Activated naive CD8-positive, alpha-beta T cell (primary cell): ENCODE results near the gene RPS6KL1.

Source experiments
- H3K27ac Mint-ChIP-seq: one replicate; pipeline ENCODE4 v1.8.0; 2021; ENCODE audit warnings: mixed read lengths
- H3K27me3 Mint-ChIP-seq: one replicate; pipeline ENCODE4 v1.8.0; 2021; ENCODE audit warnings: mixed read lengths
- H3K36me3 Mint-ChIP-seq: one replicate; pipeline ENCODE4 v1.8.0; 2021; ENCODE audit warnings: mixed read lengths
- H3K4me1 Mint-ChIP-seq: one replicate; pipeline ENCODE4 v1.8.0; 2021; ENCODE audit warnings: low read depth, mixed read lengths
- H3K4me3 Mint-ChIP-seq: one replicate; pipeline ENCODE4 v1.8.0; 2021; ENCODE audit warnings: mild to moderate bottlenecking, mixed read lengths
- H3K9me3 Mint-ChIP-seq: one replicate; pipeline ENCODE4 v1.8.0; 2021; ENCODE audit warnings: low read depth, mixed read lengths

The RPS6KL1 gene

DNA sequence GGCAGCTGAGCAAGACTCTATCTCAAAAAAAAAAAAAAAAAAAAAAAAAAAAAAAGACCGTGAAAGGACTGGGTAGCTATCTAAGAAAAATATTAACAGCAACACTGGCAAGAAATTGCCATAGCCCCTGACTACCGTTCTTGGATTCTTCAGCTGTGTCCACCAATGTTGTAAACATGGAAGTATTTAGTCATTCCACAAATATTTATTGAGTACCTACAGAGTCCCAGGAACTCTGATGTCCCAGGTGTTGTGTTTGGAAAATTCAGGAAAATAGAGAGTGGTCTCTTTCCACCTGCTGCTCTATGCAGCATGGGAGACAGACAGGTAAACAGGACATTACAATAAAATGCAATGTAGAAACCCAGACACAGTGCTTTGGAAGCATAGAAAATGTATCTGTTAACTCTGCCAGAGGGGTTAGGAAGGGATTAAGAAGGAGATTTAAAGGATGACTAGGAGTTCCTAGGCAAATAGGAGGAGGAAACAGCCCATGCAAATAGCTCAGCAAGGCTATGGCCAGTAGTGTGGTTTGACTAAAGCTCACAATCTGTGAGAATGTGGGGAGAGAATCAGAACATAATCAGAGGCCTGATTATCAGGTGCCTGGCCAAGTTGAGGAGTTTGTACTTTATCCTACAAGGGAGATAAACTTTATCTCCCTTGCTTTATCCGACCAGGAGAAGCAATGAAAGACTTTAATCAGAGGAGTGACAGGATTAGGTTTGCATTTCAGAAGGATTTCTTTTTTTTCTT lies 43.5 kb downstream of the RPS6KL1 start:
- Mint-ChIP-seq H3K9me3 (no peaks in the 10 kb centered on the region), H3K27ac (peak overlapping the region; percentile 84), H3K4me3 (peak overlapping the region; percentile 44), H3K4me1 (peaks cover 60% of the 10 kb centered on the region), H3K36me3 (no peaks in the 10 kb centered on the region), H3K27me3 (no peaks in the 10 kb centered on the region)

DNA sequence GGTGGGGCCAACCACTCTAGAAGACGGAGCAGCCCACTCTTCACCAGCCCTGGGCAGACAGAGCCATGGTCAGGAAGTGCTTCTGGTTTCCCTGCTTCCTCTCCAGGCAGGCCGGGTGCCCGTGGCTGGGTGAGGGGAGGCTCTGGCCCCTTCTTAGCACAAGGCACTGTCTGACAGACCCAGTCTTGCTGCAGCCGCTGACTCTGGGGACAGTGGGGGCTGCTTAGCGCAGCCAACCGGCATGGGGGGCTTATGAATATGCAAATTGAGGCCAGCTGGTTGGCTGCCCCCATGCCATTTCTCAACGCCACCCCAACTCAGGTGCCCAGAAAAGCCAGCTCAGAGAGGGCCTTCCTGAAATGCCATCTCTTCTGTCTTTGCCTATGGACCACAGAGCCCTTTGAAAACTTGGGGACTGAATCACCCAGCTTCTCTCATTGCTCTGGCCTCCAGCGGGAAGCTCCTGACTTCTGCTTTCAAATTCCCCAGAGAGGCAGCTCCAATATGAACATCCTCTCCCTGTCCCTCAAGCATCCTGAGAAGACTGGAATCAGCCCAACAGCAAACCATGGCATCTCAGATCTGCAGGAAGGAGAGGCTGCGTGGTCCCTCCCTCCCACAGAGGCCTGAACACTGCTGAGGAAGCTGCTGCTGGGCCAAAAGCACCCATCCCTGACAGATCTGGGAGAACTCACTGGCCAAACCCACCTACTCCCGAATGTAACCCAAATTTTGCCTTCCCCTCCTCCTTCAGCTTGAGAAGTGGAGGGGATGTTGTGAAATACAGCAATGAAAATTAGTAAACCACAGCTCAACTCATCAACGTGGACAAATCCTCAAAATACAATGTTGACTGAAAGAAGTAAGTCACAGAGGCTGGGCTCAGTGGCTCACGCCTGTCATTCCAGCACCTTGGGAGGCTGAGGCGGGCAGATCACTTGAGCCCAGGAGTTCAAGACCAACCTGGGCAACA lies 46.8 kb downstream of the RPS6KL1 start, which contains the start of gene PROX2:
Gene PROX2 (minus strand): TSS at position 205 of the 973 bp plus-strand sequence. CDS start 12,311 bp downstream, outside the sequence.
- Mint-ChIP-seq H3K27ac (peak within 1 kb of the TSS; percentile 85), H3K36me3 (no peaks in the 10 kb centered on the region), H3K9me3 (no peaks in the 10 kb centered on the region), H3K4me3 (peak within 1 kb of the TSS; percentile 64), H3K27me3 (no peaks in the 10 kb centered on the region), H3K4me1 (peaks cover 38% of the 10 kb centered on the region)

DNA sequence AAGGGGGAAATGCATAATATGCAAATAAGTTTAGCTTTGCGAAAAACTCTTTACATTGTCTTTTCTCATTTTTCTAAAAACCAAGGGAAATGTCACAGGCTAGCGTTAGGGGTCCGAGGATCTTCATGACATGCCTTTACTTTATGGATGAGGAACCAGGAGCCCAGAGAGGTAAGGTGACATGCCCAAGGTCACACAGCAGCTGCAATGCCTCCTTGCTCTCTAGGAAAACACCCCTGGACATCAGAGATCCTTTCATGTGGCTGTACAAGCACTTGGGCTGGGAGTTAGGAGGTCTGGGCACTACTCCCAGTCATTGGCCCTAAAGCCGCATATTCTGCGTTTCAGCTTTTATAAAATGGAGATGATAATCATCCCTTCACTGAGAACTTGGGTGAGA lies 47.9 kb downstream of the RPS6KL1 start:
- Mint-ChIP-seq H3K27ac (peak overlapping the region; percentile 85), H3K4me1 (peaks cover 30% of the 10 kb centered on the region), H3K36me3 (no peaks in the 10 kb centered on the region), H3K27me3 (no peaks in the 10 kb centered on the region), H3K4me3 (peak overlapping the region; percentile 64), H3K9me3 (no peaks in the 10 kb centered on the region)

DNA sequence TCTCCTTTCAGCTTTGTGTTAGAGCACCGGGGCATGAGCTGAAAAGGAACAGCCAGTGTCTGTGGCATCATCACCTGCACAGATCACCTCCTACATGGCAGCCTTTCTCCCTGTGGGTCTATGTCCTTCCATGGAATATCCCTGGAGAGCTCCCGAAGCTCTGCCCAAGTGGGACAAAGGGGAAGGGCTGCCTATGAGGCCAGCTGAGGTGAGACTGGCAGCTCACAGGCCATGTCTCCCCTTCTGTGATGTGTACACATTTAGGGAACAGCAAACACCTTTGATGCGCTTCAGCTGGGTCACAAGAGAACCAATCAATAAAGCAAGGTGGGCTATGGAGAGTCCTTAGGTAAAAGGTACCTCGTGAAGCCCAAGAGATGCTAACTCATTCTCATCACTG lies 51.2 kb downstream of the RPS6KL1 start:
- no peak overlapping the region for H3K4me3 Mint-ChIP-seq
- no peaks in the 10 kb centered on the region for H3K27me3 Mint-ChIP-seq
- peaks cover 37% of the 10 kb centered on the region for H3K4me1 Mint-ChIP-seq
- no peaks in the 10 kb centered on the region for H3K36me3 Mint-ChIP-seq
- H3K27ac Mint-ChIP-seq = no peak overlapping the region
- H3K9me3 Mint-ChIP-seq = no peaks in the 10 kb centered on the region

DNA sequence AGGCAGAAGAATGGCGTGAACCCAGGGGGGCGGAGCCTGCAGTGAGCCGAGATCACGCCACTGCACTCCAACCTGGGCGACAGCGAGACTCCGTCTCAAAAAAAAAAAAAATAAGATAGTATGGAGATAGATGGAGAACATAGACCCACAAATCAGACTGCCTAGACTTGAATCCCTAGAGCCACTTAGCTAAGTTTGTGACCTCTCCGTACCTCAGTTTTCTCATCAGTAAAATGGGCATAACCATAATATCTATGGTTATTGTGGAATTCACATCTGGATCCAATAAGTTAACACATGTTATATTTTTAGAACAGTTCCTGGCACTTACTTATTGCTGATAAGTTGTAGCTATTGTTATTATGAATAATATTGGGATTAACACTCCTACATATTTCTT lies 54.3 kb downstream of the RPS6KL1 start:
- H3K4me1 Mint-ChIP-seq = peaks cover 27% of the 10 kb centered on the region
- no peaks in the 10 kb centered on the region for H3K9me3 Mint-ChIP-seq
- no peak overlapping the region for H3K4me3 Mint-ChIP-seq
- peak overlapping the region; percentile 5 for H3K27ac Mint-ChIP-seq
- H3K27me3 Mint-ChIP-seq = no peaks in the 10 kb centered on the region
- no peaks in the 10 kb centered on the region for H3K36me3 Mint-ChIP-seq

- Mint-ChIP-seq H3K4me3 (peak overlapping the region; percentile 61), H3K27ac (peak overlapping the region; percentile 78), H3K9me3 (no peaks in the 10 kb centered on the region), H3K27me3 (no peaks in the 10 kb centered on the region), H3K36me3 (no peaks in the 10 kb centered on the region), H3K4me1 (peaks cover 26% of the 10 kb centered on the region)
Observed at GRCh38 chr14:74867673-74868072, 55.4 kb downstream of the RPS6KL1 start.

DNA sequence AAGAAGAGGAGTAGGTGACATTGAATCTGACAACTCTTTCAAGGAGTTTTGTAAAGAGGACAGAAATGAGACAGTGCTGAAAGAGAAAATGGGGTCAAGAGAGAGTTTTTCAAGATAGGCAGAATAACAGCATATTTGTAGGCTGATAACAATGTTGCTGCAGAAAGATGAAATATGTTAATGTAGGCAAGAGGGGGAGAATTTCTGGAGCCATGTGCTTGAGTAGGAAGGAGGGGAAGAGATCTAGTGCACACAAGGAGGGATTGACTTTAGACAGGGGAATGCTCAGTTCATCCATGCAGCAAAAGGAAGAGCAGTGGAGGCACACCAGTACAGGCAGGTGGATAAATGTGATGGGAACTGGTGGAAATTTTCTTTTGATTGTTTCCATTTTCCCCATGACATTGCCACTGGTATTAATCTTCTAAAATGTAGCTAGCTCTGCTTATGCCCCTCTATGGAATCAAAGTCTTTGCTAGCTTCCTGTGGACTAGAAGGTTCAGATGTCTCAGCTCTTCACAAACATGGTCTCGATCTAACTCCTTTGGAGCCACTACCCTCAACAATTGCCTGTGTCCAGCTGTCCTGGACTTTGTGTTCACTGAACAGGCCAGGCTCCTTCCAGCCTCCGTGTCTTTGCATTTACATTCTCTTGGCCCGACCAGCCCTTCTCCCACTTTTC lies 56.2 kb downstream of the RPS6KL1 start:
- H3K36me3 Mint-ChIP-seq = no peaks in the 10 kb centered on the region
- H3K27ac Mint-ChIP-seq = peak overlapping the region; percentile 78
- peak overlapping the region; percentile 61 for H3K4me3 Mint-ChIP-seq
- no peaks in the 10 kb centered on the region for H3K27me3 Mint-ChIP-seq
- no peaks in the 10 kb centered on the region for H3K9me3 Mint-ChIP-seq
- peaks cover 26% of the 10 kb centered on the region for H3K4me1 Mint-ChIP-seq

GRCh38 chr14:74865156-74865555 lies 57.9 kb downstream of the RPS6KL1 start:
- no peaks in the 10 kb centered on the region for H3K36me3 Mint-ChIP-seq
- peaks cover 29% of the 10 kb centered on the region for H3K4me1 Mint-ChIP-seq
- no peaks in the 10 kb centered on the region for H3K27me3 Mint-ChIP-seq
- no peak overlapping the region for H3K27ac Mint-ChIP-seq
- no peaks in the 10 kb centered on the region for H3K9me3 Mint-ChIP-seq
- H3K4me3 Mint-ChIP-seq = no peak overlapping the region

- no peaks in the 10 kb centered on the region for H3K36me3 Mint-ChIP-seq
- no peak overlapping the region for H3K27ac Mint-ChIP-seq
- H3K9me3 Mint-ChIP-seq = no peaks in the 10 kb centered on the region
- H3K4me3 Mint-ChIP-seq = no peak overlapping the region
- peaks cover 29% of the 10 kb centered on the region for H3K4me1 Mint-ChIP-seq
- no peaks in the 10 kb centered on the region for H3K27me3 Mint-ChIP-seq
Observed at GRCh38 chr14:74864198-74864597, 58.9 kb downstream of the RPS6KL1 start.

- H3K4me3 Mint-ChIP-seq = no peak overlapping the region
- H3K36me3 Mint-ChIP-seq = no peaks in the 10 kb centered on the region
- peaks cover 25% of the 10 kb centered on the region for H3K4me1 Mint-ChIP-seq
- no peaks in the 10 kb centered on the region for H3K27me3 Mint-ChIP-seq
- no peaks in the 10 kb centered on the region for H3K9me3 Mint-ChIP-seq
- no peak overlapping the region for H3K27ac Mint-ChIP-seq
Observed at GRCh38 chr14:74863274-74863673, 59.8 kb downstream of the RPS6KL1 start.

DNA sequence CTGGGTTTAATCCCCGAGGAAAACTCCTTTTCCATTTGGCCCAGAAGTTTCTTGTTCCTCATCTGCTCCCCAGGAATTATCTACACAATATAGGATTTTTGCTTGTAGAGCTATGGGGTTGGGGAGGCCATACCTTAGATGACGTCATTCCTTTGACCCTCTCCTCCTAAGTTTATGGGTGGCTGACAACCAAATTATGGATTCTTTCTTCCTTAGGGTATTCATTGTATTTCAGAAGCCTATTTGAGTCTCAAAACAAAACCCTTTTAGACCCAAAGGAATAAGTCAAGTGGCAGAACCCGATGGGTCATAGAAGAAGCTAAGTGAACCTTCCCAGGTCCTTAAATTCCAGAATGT lies 61.3 kb downstream of the RPS6KL1 start:
- no peaks in the 10 kb centered on the region for H3K9me3 Mint-ChIP-seq
- no peaks in the 10 kb centered on the region for H3K27me3 Mint-ChIP-seq
- no peak overlapping the region for H3K27ac Mint-ChIP-seq
- H3K36me3 Mint-ChIP-seq = no peaks in the 10 kb centered on the region
- H3K4me1 Mint-ChIP-seq = peaks cover 12% of the 10 kb centered on the region
- no peak overlapping the region for H3K4me3 Mint-ChIP-seq

- Mint-ChIP-seq H3K9me3 (no peaks in the 10 kb centered on the region), H3K27ac (no peak overlapping the region), H3K4me1 (peaks cover 9% of the 10 kb centered on the region), H3K36me3 (no peaks in the 10 kb centered on the region), H3K27me3 (no peaks in the 10 kb centered on the region), H3K4me3 (no peak overlapping the region)
Observed at GRCh38 chr14:74860899-74861733, 61.9 kb downstream of the RPS6KL1 start.

DNA sequence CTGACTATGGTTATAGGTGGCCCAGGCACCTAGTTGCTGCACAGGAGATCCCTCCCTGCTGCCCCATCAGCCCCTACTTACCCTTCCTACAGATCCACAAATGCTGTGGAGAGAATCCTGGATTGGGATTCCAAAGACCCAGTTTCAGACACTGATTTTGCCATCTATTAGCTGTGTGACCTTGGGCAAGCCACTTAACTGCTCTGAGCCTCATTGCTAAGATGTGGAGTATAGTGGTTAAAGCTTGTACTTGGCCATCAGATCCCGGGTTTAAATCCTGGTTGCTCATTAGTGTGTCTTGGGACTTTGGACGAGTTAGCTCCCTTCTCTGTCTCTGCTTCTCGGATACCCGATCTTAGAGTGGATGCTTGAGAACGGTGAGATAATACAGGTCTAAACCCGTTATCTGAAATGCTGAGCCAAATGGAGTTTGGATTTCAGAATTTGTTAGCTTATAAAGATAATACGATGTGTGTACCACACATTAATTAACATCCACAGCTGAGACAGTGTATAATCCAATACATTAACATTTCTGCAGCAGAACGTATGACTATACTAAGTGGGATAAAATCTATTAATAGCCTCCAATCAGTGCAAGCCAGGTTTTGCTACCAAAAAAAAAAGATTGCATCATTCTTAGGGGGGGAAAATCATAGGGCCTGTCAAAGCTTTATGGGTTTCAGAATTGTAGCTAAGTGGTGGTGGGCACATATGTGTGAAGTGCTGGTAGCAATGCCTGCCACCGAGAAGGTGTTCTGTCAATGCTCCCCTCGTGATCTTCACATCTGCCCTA lies 63.1 kb downstream of the RPS6KL1 start:
- Mint-ChIP-seq H3K4me1 (peaks cover 15% of the 10 kb centered on the region), H3K27me3 (no peaks in the 10 kb centered on the region), H3K9me3 (no peaks in the 10 kb centered on the region), H3K27ac (no peak overlapping the region), H3K4me3 (no peak overlapping the region), H3K36me3 (no peaks in the 10 kb centered on the region)
